ENCODE measurements around the gene DCTD.

DCTD gene

GRCh38 chr4:182847576-182848450 is 69.4 kb downstream of the DCTD start:
- TF ChIP-seq EZH2 (IDR thresholded peaks at IDR 0.05) (no peak), FOXP2 (optimal IDR thresholded peaks at IDR 0.05; ENCODE audit: control extremely low read depth, extremely low read length, insufficient read depth) (no peak), POLR2AphosphoS5 (IDR thresholded peaks at IDR 0.05; ENCODE audit: borderline replicate concordance, low read depth, low read length) (no peak)
- Histone ChIP-seq H3K9me3 (ENCODE audit: low read depth, low read length) (no peaks in the 10 kb centered on the region), H3K4me3 (no peak overlapping the region), H3K36me3 (ENCODE audit: insufficient read depth, low read length) (no peaks in the 10 kb centered on the region), H3K27ac (no peak overlapping the region), H3K9ac (ENCODE audit: insufficient read length) (no peak overlapping the region)
- DNase-seq (ENCODE audit: low read depth, low spot score) = no peak

- Histone ChIP-seq H3K9me3 (ENCODE audit: low read depth, low read length) (no peaks in the 10 kb centered on the region), H3K9ac (ENCODE audit: insufficient read length) (no peak overlapping the region), H3K4me3 (no peak overlapping the region), H3K36me3 (ENCODE audit: insufficient read depth, low read length) (no peaks in the 10 kb centered on the region), H3K27ac (no peak overlapping the region)
- TF ChIP-seq EZH2 (IDR thresholded peaks at IDR 0.05) (no peak), POLR2AphosphoS5 (IDR thresholded peaks at IDR 0.05; ENCODE audit: borderline replicate concordance, low read depth, low read length) (no peak), FOXP2 (optimal IDR thresholded peaks at IDR 0.05; ENCODE audit: control extremely low read depth, extremely low read length, insufficient read depth) (no peak)
- DNase-seq (ENCODE audit: low read depth, low spot score) = no peak
Measured at GRCh38 chr4:182846036-182846435, 71.2 kb downstream of the DCTD start.

GRCh38 chr4:182845618-182846017 is 71.6 kb downstream of the DCTD start:
- H3K9me3 ChIP-seq (ENCODE audit: low read depth, low read length) = no peaks in the 10 kb centered on the region
- H3K27ac ChIP-seq = no peak overlapping the region
- no peaks in the 10 kb centered on the region for H3K36me3 ChIP-seq (ENCODE audit: insufficient read depth, low read length)
- no peak overlapping the region for H3K4me3 ChIP-seq
- TF ChIP-seq FOXP2 (optimal IDR thresholded peaks at IDR 0.05; ENCODE audit: control extremely low read depth, extremely low read length, insufficient read depth) (no peak), EZH2 (IDR thresholded peaks at IDR 0.05) (no peak), POLR2AphosphoS5 (IDR thresholded peaks at IDR 0.05; ENCODE audit: borderline replicate concordance, low read depth, low read length) (no peak)
- DNase-seq (ENCODE audit: low read depth, low spot score) = no peak
- no peak overlapping the region for H3K9ac ChIP-seq (ENCODE audit: insufficient read length)

GRCh38 chr4:182843808-182844325 is 73.3 kb downstream of the DCTD start:
- no peak for DNase-seq (ENCODE audit: low read depth, low spot score)
- no peak for TF ChIP-seq FOXP2 (optimal IDR thresholded peaks at IDR 0.05; ENCODE audit: control extremely low read depth, extremely low read length, insufficient read depth)
- TF ChIP-seq POLR2AphosphoS5 (IDR thresholded peaks at IDR 0.05; ENCODE audit: borderline replicate concordance, low read depth, low read length) = no peak
- TF ChIP-seq EZH2 (IDR thresholded peaks at IDR 0.05) = no peak

GRCh38 chr4:182842759-182843390 is 74.3 kb downstream of the DCTD start:
- Histone ChIP-seq H3K9ac (ENCODE audit: insufficient read length) (no peak overlapping the region), H3K9me3 (ENCODE audit: low read depth, low read length) (no peaks in the 10 kb centered on the region), H3K4me3 (no peak overlapping the region), H3K27ac (no peak overlapping the region), H3K36me3 (ENCODE audit: insufficient read depth, low read length) (no peaks in the 10 kb centered on the region)
- DNase-seq (ENCODE audit: low read depth, low spot score) = no peak
- TF ChIP-seq EZH2 (IDR thresholded peaks at IDR 0.05) = no peak

More at GRCh38 chr4:182843808-182844325, 73.3 kb downstream of the DCTD start:
- Histone ChIP-seq H3K4me3 (no peak overlapping the region), H3K9ac (ENCODE audit: insufficient read length) (no peak overlapping the region), H3K36me3 (ENCODE audit: insufficient read depth, low read length) (no peaks in the 10 kb centered on the region), H3K27ac (no peak overlapping the region), H3K9me3 (ENCODE audit: low read depth, low read length) (no peaks in the 10 kb centered on the region)

GRCh38 chr4:182842104-182842600 is 75.0 kb downstream of the DCTD start:
- no peak overlapping the region for H3K4me3 ChIP-seq
- DNase-seq (ENCODE audit: low read depth, low spot score) = no peak
- H3K9me3 ChIP-seq (ENCODE audit: low read depth, low read length) = no peaks in the 10 kb centered on the region
- H3K27ac ChIP-seq = no peak overlapping the region
- H3K36me3 ChIP-seq (ENCODE audit: insufficient read depth, low read length) = no peaks in the 10 kb centered on the region
- no peak overlapping the region for H3K9ac ChIP-seq (ENCODE audit: insufficient read length)
- TF ChIP-seq EZH2 (IDR thresholded peaks at IDR 0.05) (no peak), POLR2AphosphoS5 (IDR thresholded peaks at IDR 0.05; ENCODE audit: borderline replicate concordance, low read depth, low read length) (no peak), FOXP2 (optimal IDR thresholded peaks at IDR 0.05; ENCODE audit: control extremely low read depth, extremely low read length, insufficient read depth) (no peak)

- Histone ChIP-seq H3K9me3 (ENCODE audit: low read depth, low read length) (no peaks in the 10 kb centered on the region), H3K27ac (no peak overlapping the region), H3K4me3 (no peak overlapping the region), H3K9ac (ENCODE audit: insufficient read length) (no peak overlapping the region), H3K36me3 (ENCODE audit: insufficient read depth, low read length) (no peaks in the 10 kb centered on the region)
- no peak for DNase-seq (ENCODE audit: low read depth, low spot score)
- TF ChIP-seq EZH2 (IDR thresholded peaks at IDR 0.05) = no peak
- no peak for TF ChIP-seq FOXP2 (optimal IDR thresholded peaks at IDR 0.05; ENCODE audit: control extremely low read depth, extremely low read length, insufficient read depth)
- no peak for TF ChIP-seq POLR2AphosphoS5 (IDR thresholded peaks at IDR 0.05; ENCODE audit: borderline replicate concordance, low read depth, low read length)
Measured at GRCh38 chr4:182840108-182840507, 77.1 kb downstream of the DCTD start.

All from SK-N-MC (cell line).